ENCODE measurements around the gene TBPL1. TPM values are rescaled to one million over a fixed set of nuclear protein-coding genes. Genes with fewer than 3 reads are reported as not detected.

TBPL1 gene
- total and polyA plus RNA-seq, 2 of the 13 experiments (the other 11 are each of a cell fraction or from before 2014, with no cell fraction given): 25.3 to 39.3 TPM

DNA sequence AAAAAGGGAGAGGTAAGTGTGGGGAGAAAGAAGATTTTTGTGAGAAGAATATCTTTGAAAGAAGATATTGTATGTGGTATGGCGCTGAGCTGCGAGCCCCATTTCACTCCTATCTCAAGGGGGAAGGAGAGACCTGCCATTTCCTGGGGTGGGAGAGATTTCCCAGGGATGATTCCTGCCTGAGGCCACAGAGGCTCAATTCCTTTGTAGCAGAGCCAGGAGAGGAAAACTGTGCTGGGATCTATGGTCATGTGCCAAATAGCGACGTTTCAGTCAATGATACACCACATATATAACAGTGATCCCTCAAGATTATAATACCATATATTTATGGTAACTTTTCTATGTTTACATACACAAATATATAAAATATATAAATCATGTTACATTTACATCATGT lies 35.2 kb upstream of the TBPL1 start:
- no peaks in the 10 kb centered on the region for H3K79me2 ChIP-seq (ENCODE audit: insufficient read depth, low read length)
- intact Hi-C loops (cut with micrococcal nuclease; ENCODE audit: unreplicated experiment) (no loop called here), in situ Hi-C loops (cut with HindIII; ENCODE audit: extremely low pct_ligation_motif_present, low pct_unique_long_range_greater_than_20kb) (loop anchor here (5.0 kb wide), 2 partner anchors 80 to 350 kb away; no protein-coding TSS in a partner anchor)
- no peaks in the 10 kb centered on the region for H3K36me3 ChIP-seq (replicated peaks in 1 of 2; ENCODE audit: control insufficient read depth in 1 of 2, insufficient read depth in 2 of 2, low read length in 2 of 2)
- H3K9ac ChIP-seq (ENCODE audit: insufficient read depth, low read depth, low read length): no peak overlapping the region
- ChIA-PET CTCF (ENCODE audit: low intra/inter-chr PET ratio, low total read pairs) (interaction anchor here (2.7 to 2.8 kb wide), 2 partner anchors 80 to 348 kb away, joined by 32 to 35 read pairs; no protein-coding TSS in a partner anchor), POLR2A (no interaction called here)
- ATAC-seq (no peak), FAIRE-seq (no peak), DNase-seq (ENCODE audit: low spot score) (no peak)
- H3K27ac ChIP-seq (ENCODE audit: extremely low read length, insufficient read depth, low read length): no peak overlapping the region
- no peaks in the 10 kb centered on the region for H4K20me1 ChIP-seq (ENCODE audit: insufficient read depth, low read length)
- H3K4me3 ChIP-seq (replicated peaks in 1 of 3; ENCODE audit: insufficient read depth in 1 of 3, low read depth in 2 of 3, low read length in 3 of 3): no peak overlapping the region
- BruUV-seq (replicated peaks): no TSS peak
- 1% methylated on average over 4 of the region's 4 CpGs for WGBS (ENCODE audit: low lambda C conversion rate)
- H3K9me3 ChIP-seq (ENCODE audit: low read length): 0 out of 2 replicates have a peak, but pooled peaks cover 3% of the 10 kb centered on the region
- H3K4me2 ChIP-seq (ENCODE audit: low read depth, low read length): no peak overlapping the region
- H3K27me3 ChIP-seq (ENCODE audit: control insufficient read depth in 1 of 2, insufficient read depth in 2 of 2, low read length in 2 of 2): no peaks in the 10 kb centered on the region
- no peaks in the 10 kb centered on the region for H3K4me1 ChIP-seq (ENCODE audit: insufficient read depth, low read length)
- no peak overlapping the region for H2AFZ ChIP-seq (ENCODE audit: low read length)
- TF ChIP-seq ZNF20 (CRISPR knock-in tag; IDR thresholded peaks at IDR 0.05) (no peak), ZNF251 (CRISPR knock-in tag; IDR thresholded peaks at IDR 0.05) (no peak)

- in situ Hi-C loops (cut with HindIII; ENCODE audit: extremely low pct_ligation_motif_present, low pct_unique_long_range_greater_than_20kb): loop anchor here (5.0 kb wide), 2 partner anchors 81 to 351 kb away; no protein-coding TSS in a partner anchor
- DNase-seq (ENCODE audit: low spot score) (no peak), FAIRE-seq (no peak), ATAC-seq (no peak)
- POLR2A ChIA-PET: no interaction called here
- 0 out of 2 replicates have a peak, but pooled peaks cover 3% of the 10 kb centered on the region for H3K9me3 ChIP-seq (ENCODE audit: low read length)
- WGBS (ENCODE audit: low lambda C conversion rate): 0% methylated on average over 2 of the region's 2 CpGs
- no peaks in the 10 kb centered on the region for H3K4me1 ChIP-seq (ENCODE audit: insufficient read depth, low read length)
- TF ChIP-seq JUND (CRISPR knock-in tag; IDR thresholded peaks at IDR 0.05): no peak
- TF ChIP-seq MIER3 (CRISPR knock-in tag; IDR thresholded peaks at IDR 0.05; ENCODE audit: borderline replicate concordance): no peak
- no peak for TF ChIP-seq ZNF766 (CRISPR knock-in tag; IDR thresholded peaks at IDR 0.05; ENCODE audit: borderline replicate concordance)
- TF ChIP-seq MED8 (CRISPR knock-in tag; IDR thresholded peaks at IDR 0.05; ENCODE audit: insufficient replicate concordance): no peak
- no peak for TF ChIP-seq ZFP82 (CRISPR knock-in tag; IDR thresholded peaks at IDR 0.05; ENCODE audit: borderline replicate concordance)
- no peak for TF ChIP-seq ZBTB44 (CRISPR knock-in tag; IDR thresholded peaks at IDR 0.05)
- TF ChIP-seq ZNF660 (CRISPR knock-in tag; IDR thresholded peaks at IDR 0.05; ENCODE audit: borderline replicate concordance, low read depth): no peak
- TF ChIP-seq IRX3 (CRISPR knock-in tag; IDR thresholded peaks at IDR 0.05; ENCODE audit: borderline replicate concordance, low read depth): no peak
- no peak overlapping the region for H3K4me2 ChIP-seq (ENCODE audit: low read depth, low read length)
- H3K79me2 ChIP-seq (ENCODE audit: insufficient read depth, low read length): no peaks in the 10 kb centered on the region
- H3K9ac ChIP-seq (ENCODE audit: insufficient read depth, low read depth, low read length): no peak overlapping the region
- no peak overlapping the region for H2AFZ ChIP-seq (ENCODE audit: low read length)
- no TSS peak for BruUV-seq (replicated peaks)
- no peak overlapping the region for H3K4me3 ChIP-seq (replicated peaks in 1 of 3; ENCODE audit: insufficient read depth in 1 of 3, low read depth in 2 of 3, low read length in 3 of 3)
- H3K36me3 ChIP-seq (replicated peaks in 1 of 2; ENCODE audit: control insufficient read depth in 1 of 2, insufficient read depth in 2 of 2, low read length in 2 of 2): no peaks in the 10 kb centered on the region
- H3K27ac ChIP-seq (ENCODE audit: extremely low read length, insufficient read depth, low read length): no peak overlapping the region
- no peaks in the 10 kb centered on the region for H3K27me3 ChIP-seq (ENCODE audit: control insufficient read depth in 1 of 2, insufficient read depth in 2 of 2, low read length in 2 of 2)
- CTCF ChIA-PET (ENCODE audit: low intra/inter-chr PET ratio, low total read pairs): interaction anchor here (2.7 to 2.8 kb wide), 2 partner anchors 81 to 348 kb away, joined by 32 to 35 read pairs; no protein-coding TSS in a partner anchor
- intact Hi-C loops (cut with micrococcal nuclease; ENCODE audit: unreplicated experiment): no loop called here
- H4K20me1 ChIP-seq (ENCODE audit: insufficient read depth, low read length): no peaks in the 10 kb centered on the region
Observed at GRCh38 chr6:133918208-133918930, 34.7 kb upstream of the TBPL1 start.
